ENCODE results near the gene CACNA1D. TPM values are rescaled to one million over a fixed set of nuclear protein-coding genes. Genes with fewer than 3 reads are reported as not detected.

Gene CACNA1D
- total RNA-seq, 1 experiment from 2014 or later: 1.1 TPM

- Histone ChIP-seq H3K27ac (ENCODE audit: low read depth, low read length) (no peak overlapping the region), H3K9ac (ENCODE audit: low read length) (no peak overlapping the region), H3K9me3 (ENCODE audit: control insufficient read depth in 1 of 2, insufficient read depth in 1 of 2, low read depth in 1 of 2, low read length in 2 of 2) (no peaks in the 10 kb centered on the region), H3K4me2 (ENCODE audit: low read length) (no peak overlapping the region), H3K36me3 (ENCODE audit: control insufficient read depth in 1 of 2, insufficient read depth in 2 of 2, low read length in 2 of 2) (no peaks in the 10 kb centered on the region), H3K4me1 (ENCODE audit: control insufficient read depth in 1 of 2, insufficient read depth in 2 of 2, low read length in 2 of 2) (no peaks in the 10 kb centered on the region), H4K20me1 (ENCODE audit: insufficient read depth) (no peaks in the 10 kb centered on the region), H3K27me3 (ENCODE audit: insufficient read depth, low read length) (no peaks in the 10 kb centered on the region), H3K9me2 (ENCODE audit: insufficient read depth) (no peaks in the 10 kb centered on the region), H3K79me2 (ENCODE audit: insufficient read depth, low read length) (no peaks in the 10 kb centered on the region), H2AFZ (ENCODE audit: low read depth, low read length, poor library complexity, severe bottlenecking) (no peak overlapping the region), H3K4me3 (replicated peaks in 1 of 2; ENCODE audit: low read depth in 1 of 2, low read length in 2 of 2) (no peak overlapping the region)
- no TSS peak for BruUV-seq (replicated peaks)
- RAD21 ChIA-PET (ENCODE audit: low non-redundant PET in 1 of 2, low total read pairs in 2 of 2, uncharacterized antibody in 2 of 2, unreplicated experiment in 2 of 2): no interaction called here
- CTCF ChIA-PET: no interaction called here
- intact Hi-C loops (cut with micrococcal nuclease): no loop called here
- DNase-seq (ENCODE audit: low read depth, low spot score) (no peak), ATAC-seq (no peak)
- POLR2A ChIA-PET: no interaction called here
- TF ChIP-seq SP1 (IDR thresholded peaks at IDR 0.05; ENCODE audit: low read depth) (no peak), ELF1 (IDR thresholded peaks at IDR 0.05; ENCODE audit: borderline replicate concordance, low read depth) (no peak), ZBTB33 (IDR thresholded peaks at IDR 0.05; ENCODE audit: extremely low read depth, insufficient replicate concordance, low read length) (no peak), JUND (IDR thresholded peaks at IDR 0.05) (no peak), YY1 (IDR thresholded peaks at IDR 0.05; ENCODE audit: extremely low read depth, insufficient replicate concordance, low read depth, low read length) (no peak)
Measured at GRCh38 chr3:53778153-53778552, 283.7 kb downstream of the CACNA1D start.

- Histone ChIP-seq H4K20me1 (ENCODE audit: insufficient read depth) (no peaks in the 10 kb centered on the region), H3K9ac (ENCODE audit: low read length) (no peak overlapping the region), H3K27ac (ENCODE audit: low read depth, low read length) (no peak overlapping the region), H3K36me3 (ENCODE audit: control insufficient read depth in 1 of 2, insufficient read depth in 2 of 2, low read length in 2 of 2) (no peaks in the 10 kb centered on the region), H3K9me3 (ENCODE audit: control insufficient read depth in 1 of 2, insufficient read depth in 1 of 2, low read depth in 1 of 2, low read length in 2 of 2) (no peaks in the 10 kb centered on the region), H3K4me3 (replicated peaks in 1 of 2; ENCODE audit: low read depth in 1 of 2, low read length in 2 of 2) (no peak overlapping the region), H3K9me2 (ENCODE audit: insufficient read depth) (no peaks in the 10 kb centered on the region), H3K4me2 (ENCODE audit: low read length) (no peak overlapping the region), H3K4me1 (ENCODE audit: control insufficient read depth in 1 of 2, insufficient read depth in 2 of 2, low read length in 2 of 2) (no peaks in the 10 kb centered on the region), H3K27me3 (ENCODE audit: insufficient read depth, low read length) (no peaks in the 10 kb centered on the region), H3K79me2 (ENCODE audit: insufficient read depth, low read length) (no peaks in the 10 kb centered on the region), H2AFZ (ENCODE audit: low read depth, low read length, poor library complexity, severe bottlenecking) (no peak overlapping the region)
- ATAC-seq (no peak), DNase-seq (ENCODE audit: low read depth, low spot score) (no peak)
- intact Hi-C loops (cut with micrococcal nuclease): no loop called here
- TF ChIP-seq ZBTB33 (IDR thresholded peaks at IDR 0.05; ENCODE audit: extremely low read depth, insufficient replicate concordance, low read length) (no peak), EZH2 (IDR thresholded peaks at IDR 0.05) (no peak), SRF (IDR thresholded peaks at IDR 0.05; ENCODE audit: low read depth) (no peak), EZH2phosphoT487 (IDR thresholded peaks at IDR 0.05; ENCODE audit: borderline replicate concordance) (no peak), JUND (IDR thresholded peaks at IDR 0.05) (no peak), ZNF274 (IDR thresholded peaks at IDR 0.05; ENCODE audit: low read depth, low read length) (no peak), EGR1 (IDR thresholded peaks at IDR 0.05; ENCODE audit: low read depth) (no peak), POLR2AphosphoS5 (IDR thresholded peaks at IDR 0.05; ENCODE audit: low read depth, low read length) (no peak), SIN3A (IDR thresholded peaks at IDR 0.05; ENCODE audit: low read depth) (no peak)
- BruUV-seq (replicated peaks): no TSS peak
- ChIA-PET POLR2A (no interaction called here), RAD21 (ENCODE audit: low non-redundant PET in 1 of 2, low total read pairs in 2 of 2, uncharacterized antibody in 2 of 2, unreplicated experiment in 2 of 2) (no interaction called here), CTCF (no interaction called here)
Measured at GRCh38 chr3:53780171-53780570, 285.8 kb downstream of the CACNA1D start.

Data from HCT116 (cell line).